OCI-LY7 (cell line): ENCODE results near the gene NTN3.

Experiments
- CTCF ChIP-seq: fragments of 200-600 bp; sonication (generic); conservative IDR thresholded peaks from 2 replicates; pipeline ENCODE4 v1.5.1; 2014; ENCODE audit warnings: mild to moderate bottlenecking, antibody characterized with exemption, low read length, moderate library complexity, mixed read lengths
- EZH2phosphoT487 ChIP-seq: fragments of 200-600 bp; sonication (generic); IDR thresholded peaks from 2 replicates; pipeline ENCODE4 v1.6.1; 2018; ENCODE audit warnings: low read depth, borderline replicate concordance, mild to moderate bottlenecking, mixed run types, antibody characterized with exemption, low read length, moderate library complexity, mixed read lengths

DNA sequence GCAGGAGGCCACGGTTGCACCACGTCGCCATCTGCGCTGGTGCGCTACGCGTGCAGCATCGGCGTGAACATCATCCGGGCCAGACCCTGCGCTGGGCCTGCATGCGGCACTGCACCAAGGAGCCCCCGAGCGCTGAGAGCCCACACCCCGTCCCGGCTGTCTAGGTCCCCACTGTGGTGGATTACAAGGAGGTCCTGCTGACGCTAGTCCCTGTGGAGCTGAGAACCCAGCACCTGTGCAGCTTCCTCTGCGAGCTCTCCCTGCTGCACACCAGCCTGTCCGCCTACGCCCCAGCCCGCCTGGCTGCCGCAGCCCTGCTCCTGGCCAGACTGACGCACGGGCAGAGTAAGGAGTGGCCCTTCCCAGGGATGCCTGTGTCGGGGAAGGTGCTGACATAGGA is 22.0 kb upstream of the NTN3 start:
- TF ChIP-seq CTCF (no peak), EZH2phosphoT487 (no peak)
